CD4-positive, alpha-beta T cell treated with Interleukin-1 beta for 1 hour (primary cell): Measurements from ENCODE around the gene NUTF2.
"Not testable (repeated sequence)": the region's sequence is repeated elsewhere in the genome, so short reads cannot be mapped to it uniquely, and the experiment has no call there.

Experiments used
- DNase-seq, 2 donors: peaks; one replicate each; pipeline ENCODE4 v3.0.0-alpha.2; 2020 to 2022

The NUTF2 gene

GRCh38 chr16:67846320-67847063 lies at the start of gene NUTF2:
Gene NUTF2, plus strand, starts transcription at chr16:67846933. Its CDS starts 18,198 bp downstream, at chr16:67865131.
- peak; percentile 94 to 96 for DNase-seq

- DNase-seq, result no peak
Observed at GRCh38 chr16:67800338-67800926, 46.3 kb upstream of the NUTF2 start.

- no peak for DNase-seq
Observed at GRCh38 chr16:67801241-67801640, 45.5 kb upstream of the NUTF2 start.

- peak; percentile 46 to 52 for DNase-seq
Observed at GRCh38 chr16:67801883-67802282, 44.9 kb upstream of the NUTF2 start.

GRCh38 chr16:67803894-67804293 lies 42.8 kb upstream of the NUTF2 start:
- DNase-seq, result peak in 1 of 2 donors; percentile 68

- peak in 1 of 2 donors; percentile 4 for DNase-seq
Observed at GRCh38 chr16:67804853-67805542, 41.7 kb upstream of the NUTF2 start.

- no peak for DNase-seq
Observed at GRCh38 chr16:67805718-67806427, 40.9 kb upstream of the NUTF2 start.

- DNase-seq, result peak; percentile 99
Observed at GRCh38 chr16:67806428-67807147, 40.1 kb upstream of the NUTF2 start, which contains the start of the genes RANBP10 and TSNAXIP1. Gene RANBP10, minus strand, starts transcription at chr16:67806560. Its CDS starts 24 bp downstream, at chr16:67806536. Gene TSNAXIP1, plus strand, starts transcription at chr16:67806889. Its CDS starts 261 bp downstream, at chr16:67807150.

GRCh38 chr16:67807148-67807682 lies 39.5 kb upstream of the NUTF2 start:
- no peak for DNase-seq

GRCh38 chr16:67811899-67812298 lies 34.8 kb upstream of the NUTF2 start:
- DNase-seq, result no peak

GRCh38 chr16:67814567-67814966 lies 32.2 kb upstream of the NUTF2 start:
- DNase-seq, result no peak

GRCh38 chr16:67820608-67821259 lies 26.0 kb upstream of the NUTF2 start:
- no peak for DNase-seq

GRCh38 chr16:67822511-67822910 lies 24.2 kb upstream of the NUTF2 start:
- no peak for DNase-seq

- DNase-seq, result no peak
Observed at GRCh38 chr16:67825119-67825518, 21.6 kb upstream of the NUTF2 start.

GRCh38 chr16:67825906-67826305 lies 20.8 kb upstream of the NUTF2 start:
- DNase-seq, result no peak

GRCh38 chr16:67828651-67829050 lies 18.1 kb upstream of the NUTF2 start:
- no peak for DNase-seq

- DNase-seq, result no peak
Observed at GRCh38 chr16:67833030-67833414, 13.7 kb upstream of the NUTF2 start.

- peak; percentile 91 to 95 for DNase-seq
Observed at GRCh38 chr16:67833415-67834241, 13.1 kb upstream of the NUTF2 start.

- no peak for DNase-seq
Observed at GRCh38 chr16:67834242-67834614, 12.5 kb upstream of the NUTF2 start.

- DNase-seq, result not testable (repeated sequence)
Observed at GRCh38 chr16:67837190-67837589, 9.5 kb upstream of the NUTF2 start.

- DNase-seq, result no peak
Observed at GRCh38 chr16:67837811-67838210, 8.9 kb upstream of the NUTF2 start.
